HG02798 (cell line): ENCODE results near the gene HIBCH.

ENCODE experiments used
- ATAC-seq: cut with Tn5 transposase; IDR thresholded peaks from one replicate; pipeline ENCODE4 v1.9.1; 2021; ENCODE audit warnings: mild to moderate bottlenecking; ENCODE audit not compliant: unreplicated experiment, poor library complexity

The HIBCH gene

GRCh38 chr2:190202604-190203003, 117.0 kb downstream of the HIBCH start:
- no peak for ATAC-seq

DNA sequence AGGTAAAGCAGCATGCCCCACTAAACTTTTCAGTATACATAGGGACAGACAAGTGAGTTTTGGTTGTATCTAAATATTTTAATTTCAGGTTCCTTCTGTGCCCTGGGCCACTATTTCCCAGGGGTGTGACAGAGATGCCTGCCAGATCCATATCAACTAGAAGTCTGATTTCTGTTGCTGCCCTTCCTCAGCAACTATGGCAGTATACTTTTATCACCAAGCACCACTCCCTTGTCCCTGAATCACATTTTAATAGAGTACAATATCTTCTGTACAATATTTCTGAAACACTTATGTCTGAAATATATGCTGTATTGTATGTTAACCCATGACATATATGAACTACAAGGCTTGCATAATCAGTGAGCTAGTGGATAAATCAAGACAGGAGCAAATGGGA, 117.6 kb downstream of the HIBCH start:
- no peak for ATAC-seq

DNA sequence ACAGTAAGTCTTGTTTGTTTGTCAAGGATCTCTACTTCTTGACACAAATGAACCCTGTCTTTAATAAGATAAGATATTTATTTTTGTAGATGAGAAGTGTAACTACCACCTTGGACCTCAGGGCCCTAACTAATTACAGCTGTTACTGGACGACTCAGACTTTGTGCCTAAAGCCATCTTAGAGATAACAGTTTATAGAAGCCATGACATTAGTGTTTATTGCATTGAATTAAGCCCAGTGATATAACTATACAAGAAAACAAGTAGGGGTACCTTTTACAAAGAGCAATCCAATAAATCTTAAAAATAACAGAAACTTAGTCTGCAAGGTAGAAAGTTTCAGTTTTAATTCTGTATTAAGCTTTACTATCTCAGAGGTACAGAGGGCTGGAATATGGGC, 119.0 kb downstream of the HIBCH start:
- ATAC-seq: no peak

DNA sequence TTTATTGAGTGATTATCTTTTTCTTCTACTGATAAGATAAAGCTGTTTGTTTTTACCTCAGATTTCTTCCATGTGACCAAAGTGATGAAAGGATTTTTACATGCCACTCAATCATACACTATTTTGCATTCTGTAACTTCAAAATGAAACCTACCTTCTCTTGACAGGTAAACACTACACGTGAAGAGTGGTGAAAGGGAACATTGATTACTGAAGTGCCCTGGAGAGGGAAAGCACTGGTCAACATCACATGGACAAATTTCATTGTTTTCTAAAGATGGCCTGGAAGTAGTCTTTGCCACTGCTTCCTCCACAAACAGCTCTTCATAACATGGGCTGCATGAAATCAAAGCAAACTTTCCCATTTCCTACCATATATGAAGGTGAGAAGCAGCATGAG, 120.1 kb downstream of the HIBCH start:
- no peak for ATAC-seq

GRCh38 chr2:190199109-190199508, 120.5 kb downstream of the HIBCH start:
- no peak for ATAC-seq

DNA sequence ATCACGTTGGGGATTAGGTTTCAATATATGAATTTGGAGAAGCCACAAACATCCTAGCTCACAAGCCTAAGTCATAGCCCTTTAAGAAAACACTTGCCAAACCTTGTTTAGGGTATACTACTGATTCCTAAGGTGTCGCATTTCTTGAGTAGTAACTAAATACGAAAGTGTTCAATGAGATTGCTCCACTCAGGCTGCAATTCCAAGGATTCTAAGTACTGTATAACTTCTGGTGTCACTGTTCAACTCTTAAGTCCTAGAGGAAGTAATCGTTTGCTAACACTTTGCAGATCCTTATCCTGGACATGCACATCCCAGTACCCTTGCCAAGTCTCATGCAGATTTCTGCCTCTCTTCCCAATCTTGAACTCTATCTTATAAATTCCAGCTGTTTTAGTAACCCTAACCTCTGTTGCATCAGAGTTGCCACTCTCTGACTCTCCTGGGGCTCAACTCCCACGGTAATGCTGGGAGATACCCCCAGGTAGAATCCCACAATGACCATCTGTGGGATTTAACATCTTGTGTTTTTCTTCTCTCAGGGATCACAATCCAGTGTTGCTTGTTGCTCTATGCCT, 122.4 kb downstream of the HIBCH start:
- no peak for ATAC-seq

GRCh38 chr2:190190507-190191162, 129.0 kb downstream of the HIBCH start:
- ATAC-seq: no peak

DNA sequence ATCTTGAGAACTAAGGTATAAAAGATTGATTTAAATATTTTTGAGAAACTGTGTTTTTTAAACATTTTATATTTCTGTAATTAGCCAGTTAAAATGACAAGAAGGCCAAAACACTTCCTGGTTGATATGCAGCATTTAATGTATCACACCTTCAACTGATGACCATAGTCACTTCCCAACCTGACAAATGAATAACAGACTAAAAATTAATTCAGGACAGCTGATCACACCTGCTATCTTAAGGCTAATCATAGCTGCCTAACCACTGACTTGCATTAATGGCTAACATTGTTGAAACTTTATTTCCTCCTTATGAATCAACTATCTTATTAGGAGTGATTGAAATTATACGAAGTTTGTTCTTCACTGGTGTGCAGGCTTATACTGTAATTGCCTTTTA, 131.3 kb downstream of the HIBCH start:
- ATAC-seq: no peak

GRCh38 chr2:190186238-190186637, 133.4 kb downstream of the HIBCH start:
- no peak for ATAC-seq

GRCh38 chr2:190185380-190185779, 134.2 kb downstream of the HIBCH start:
- no peak for ATAC-seq

GRCh38 chr2:190184460-190184859, 135.2 kb downstream of the HIBCH start:
- no peak for ATAC-seq

GRCh38 chr2:190183539-190183938, 136.1 kb downstream of the HIBCH start:
- ATAC-seq: no peak

- no peak for ATAC-seq
These were observed 137.5 kb downstream of the HIBCH start for GRCh38 chr2:190182071-190182524.

DNA sequence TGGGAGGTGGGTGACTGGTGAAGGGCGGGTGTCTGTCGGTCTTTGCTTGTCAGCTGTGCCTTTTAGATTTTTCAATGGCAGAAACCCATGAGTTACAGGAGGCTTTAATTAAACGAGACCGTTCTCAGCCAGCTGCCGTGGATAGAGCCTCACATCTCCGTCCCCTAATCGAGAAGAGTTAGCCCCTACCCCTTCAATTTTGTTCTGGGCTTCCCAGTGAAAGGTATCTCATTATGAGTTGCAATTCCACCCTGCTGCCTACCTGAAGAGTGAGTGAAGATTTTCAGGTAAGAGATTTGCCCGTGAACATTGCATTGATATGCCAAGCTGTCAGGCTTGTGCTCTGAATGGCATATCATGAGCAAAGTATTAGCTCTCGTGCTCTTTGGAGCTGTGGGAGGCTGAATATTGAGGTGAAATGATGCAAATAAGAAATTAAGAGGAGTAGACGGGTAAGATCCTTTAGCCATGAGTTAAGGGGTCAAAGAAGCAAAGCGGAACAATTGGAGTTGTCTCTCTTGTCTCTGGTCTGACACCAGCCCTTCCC, 138.4 kb downstream of the HIBCH start:
- no peak for ATAC-seq

DNA sequence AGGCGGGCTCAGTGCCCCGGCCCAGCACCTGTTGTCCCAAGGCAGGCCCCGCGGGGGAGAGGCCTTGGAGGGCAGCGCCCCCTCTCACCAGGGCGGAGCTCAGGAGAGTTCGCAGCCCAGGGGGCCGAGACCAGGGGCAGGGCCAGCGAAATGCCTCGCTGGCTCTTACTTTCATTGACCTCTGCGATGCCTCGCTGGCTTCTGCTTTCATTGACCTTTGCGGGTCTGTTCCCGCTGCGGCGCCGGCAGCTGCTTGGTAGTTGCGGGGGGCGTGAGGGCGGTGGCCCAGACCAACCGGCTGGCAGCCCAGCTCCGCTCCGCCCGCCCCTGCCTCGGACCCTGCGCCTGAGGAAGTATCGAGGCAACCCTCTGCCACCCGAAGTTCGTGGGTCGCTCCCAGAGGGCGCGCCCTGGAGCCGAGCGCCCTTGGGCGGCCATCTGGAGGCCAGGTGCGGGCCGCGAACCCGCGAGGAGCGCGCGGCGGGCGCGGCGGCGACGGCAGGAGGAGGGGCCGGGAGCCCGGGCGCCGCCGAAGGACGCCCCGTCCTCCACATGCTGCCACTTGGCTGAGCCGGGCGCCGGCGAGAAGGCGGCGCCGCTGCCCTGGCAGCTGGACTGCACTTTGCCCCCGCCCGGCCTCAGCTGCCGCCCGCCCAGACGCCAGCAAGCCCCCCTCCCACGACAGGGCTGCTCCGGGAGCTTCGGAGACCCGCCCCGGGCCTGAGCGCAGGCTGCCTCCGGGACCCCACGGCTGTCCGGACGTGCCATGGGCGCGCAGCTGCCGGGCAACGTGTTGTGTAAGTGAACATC, 139.1 kb downstream of the HIBCH start:
- ATAC-seq: peak; percentile 88

- ATAC-seq: no peak
These were observed 139.8 kb downstream of the HIBCH start for GRCh38 chr2:190179754-190180312.

DNA sequence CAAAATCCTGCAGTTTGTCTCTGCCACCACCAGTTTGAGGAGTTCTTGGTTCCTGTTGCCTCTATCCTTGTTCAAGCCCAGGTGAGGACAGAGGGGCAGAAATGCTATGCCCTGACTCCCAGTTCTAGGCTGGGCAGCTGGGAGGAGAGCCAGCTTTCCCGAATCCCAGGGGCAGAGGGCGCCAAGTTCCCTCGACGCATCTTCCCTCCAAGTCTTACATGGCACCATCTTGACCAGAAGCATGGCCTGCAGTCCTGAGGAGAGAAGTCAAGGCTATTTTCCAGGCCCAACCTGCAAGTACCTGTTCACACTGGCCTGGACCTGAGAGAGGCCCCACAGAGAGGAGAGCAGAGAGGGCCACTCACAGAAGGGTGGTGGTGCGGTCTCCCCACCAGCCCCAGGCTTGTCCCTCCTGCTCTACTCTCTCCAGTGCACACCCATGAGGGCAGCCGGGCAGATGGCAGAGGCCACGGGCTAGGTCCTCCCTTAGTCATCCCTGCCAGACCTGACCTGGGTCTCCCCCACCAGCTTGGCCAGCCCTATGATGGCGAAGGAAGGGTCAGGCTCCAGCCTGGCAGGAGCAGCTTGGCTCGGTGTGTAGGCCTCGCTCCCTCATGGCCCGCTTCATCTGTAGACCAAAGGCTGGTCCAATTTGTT, 141.4 kb downstream of the HIBCH start:
- no peak for ATAC-seq

GRCh38 chr2:190177249-190178040, 142.2 kb downstream of the HIBCH start:
- ATAC-seq: no peak

- no peak for ATAC-seq
These were observed 146.2 kb downstream of the HIBCH start for GRCh38 chr2:190173392-190173791.

GRCh38 chr2:190170673-190171072, 149.0 kb downstream of the HIBCH start:
- no peak for ATAC-seq
